ENCODE measurements around the gene OMP. TPM values are rescaled to one million over a fixed set of nuclear protein-coding genes. Genes with fewer than 3 reads are reported as not detected.

Gene OMP
- total and polyA plus RNA-seq, 4 experiments from 2014 or later: 0.79 TPM; not detected in 3

GRCh38 chr11:77081976-77082836 lies 20.4 kb upstream of the OMP start:
- Mint-ChIP-seq H3K27ac (peak overlapping the region; percentile 77 to 95 (median 92)), H3K27me3 (peaks cover 0 to 3% of the 10 kb centered on the region in 2 donors), H3K36me3 (no peaks in the 10 kb centered on the region), H3K4me1 (peaks cover 2 to 15% (median 10%) of the 10 kb centered on the region in 4 donors), H3K4me3 (peak overlapping the region; percentile 57 to 85 (median 76)), H3K9me3 (peaks cover 0 to 7% (median 0%) of the 10 kb centered on the region in 8 donors)
- ChIA-PET POLR2A (ENCODE audit: partially characterized antibody) (interaction anchor here (1.1 to 2.5 kb wide), 7 partner anchors 9 to 34 kb away, joined by 3 to 14 read pairs (median 5); partner anchors contain the start of gene CAPN5), CTCF (ENCODE audit: partially characterized antibody) (interaction anchor here (0.7 to 4.5 kb wide), 8 partner anchors 9 to 163 kb away, joined by 3 to 45 read pairs (median 4); partner anchors contain the start of gene CAPN5)
- Histone ChIP-seq H3K4me3 (ENCODE audit: low read length in 2 of 2) (no peak overlapping the region), H3K36me3 (ENCODE audit: insufficient read depth, low read length) (no peaks in the 10 kb centered on the region), H3K27ac (ENCODE audit: low read depth, low read length) (peak overlapping the region; percentile 24), H3K27me3 (ENCODE audit: insufficient read depth, low read length) (no peaks in the 10 kb centered on the region), H3K9me3 (ENCODE audit: control insufficient read depth in 1 of 2, low read length in 2 of 2) (no peaks in the 10 kb centered on the region), H3K4me1 (ENCODE audit: insufficient read depth, low read length) (peaks cover 18% of the 10 kb centered on the region)
- peak in 1 of 5 donors; percentile 3 for DNase-seq
- intact Hi-C loops (cut with micrococcal nuclease): loop anchor here (2.0 kb wide), 1 partner anchor 15 kb away; the partner anchor contains the start of gene CAPN5

GRCh38 chr11:77082838-77083565 lies 19.6 kb upstream of the OMP start:
- ChIA-PET CTCF (ENCODE audit: partially characterized antibody) (interaction anchor here (0.9 to 4.5 kb wide), 6 partner anchors 8 to 164 kb away, joined by 3 to 45 read pairs (median 4); partner anchors contain the start of gene CAPN5), POLR2A (ENCODE audit: partially characterized antibody) (interaction anchor here (1.1 to 2.5 kb wide), 7 partner anchors 8 to 35 kb away, joined by 3 to 14 read pairs (median 5); partner anchors contain the start of gene CAPN5)
- Mint-ChIP-seq H3K9me3 (peaks cover 0 to 7% (median 0%) of the 10 kb centered on the region in 8 donors), H3K27me3 (peaks cover 0 to 3% of the 10 kb centered on the region in 2 donors), H3K36me3 (no peaks in the 10 kb centered on the region), H3K27ac (peak overlapping the region; percentile 77 to 95 (median 92)), H3K4me3 (peak overlapping the region; percentile 57 to 85 (median 76)), H3K4me1 (peaks cover 2 to 15% (median 10%) of the 10 kb centered on the region in 4 donors)
- DNase-seq: peak; percentile 39 to 58 (median 44)
- H3K4me1 ChIP-seq (ENCODE audit: insufficient read depth, low read length): peaks cover 18% of the 10 kb centered on the region
- H3K27me3 ChIP-seq (ENCODE audit: insufficient read depth, low read length): no peaks in the 10 kb centered on the region
- H3K27ac ChIP-seq (ENCODE audit: low read depth, low read length): peak overlapping the region; percentile 24
- no peak overlapping the region for H3K4me3 ChIP-seq (ENCODE audit: low read length in 2 of 2)
- H3K36me3 ChIP-seq (ENCODE audit: insufficient read depth, low read length): no peaks in the 10 kb centered on the region
- H3K9me3 ChIP-seq (ENCODE audit: control insufficient read depth in 1 of 2, low read length in 2 of 2): no peaks in the 10 kb centered on the region
- intact Hi-C loops (cut with micrococcal nuclease): loop anchor here (2.0 kb wide), 1 partner anchor 16 kb away; the partner anchor contains the start of gene CAPN5

- Histone ChIP-seq H3K27ac (ENCODE audit: low read depth, low read length) (no peak overlapping the region), H3K4me3 (ENCODE audit: low read length in 2 of 2) (no peak overlapping the region), H3K9me3 (ENCODE audit: control insufficient read depth in 1 of 2, low read length in 2 of 2) (no peaks in the 10 kb centered on the region), H3K4me1 (ENCODE audit: insufficient read depth, low read length) (peaks cover 18% of the 10 kb centered on the region), H3K27me3 (ENCODE audit: insufficient read depth, low read length) (no peaks in the 10 kb centered on the region), H3K36me3 (ENCODE audit: insufficient read depth, low read length) (no peaks in the 10 kb centered on the region)
- Mint-ChIP-seq H3K4me1 (peaks cover 2 to 15% (median 10%) of the 10 kb centered on the region in 4 donors), H3K4me3 (peak overlapping the region in 1 of 8 donors; percentile 23), H3K9me3 (peaks cover 0 to 7% (median 0%) of the 10 kb centered on the region in 8 donors), H3K27ac (peak overlapping the region in 1 of 7 donors; percentile 81), H3K36me3 (no peaks in the 10 kb centered on the region), H3K27me3 (peaks cover 0 to 2% of the 10 kb centered on the region in 2 donors)
- CTCF ChIA-PET (ENCODE audit: partially characterized antibody): interaction anchor here (1.0 to 2.2 kb wide), 2 partner anchors 21 to 36 kb away, joined by 4 to 17 read pairs; no protein-coding TSS in a partner anchor
- intact Hi-C loops (cut with micrococcal nuclease): loop anchor here (2.0 kb wide), 1 partner anchor 17 kb away; the partner anchor contains the start of gene CAPN5
- POLR2A ChIA-PET (ENCODE audit: partially characterized antibody): interaction anchor here (1.7 to 2.5 kb wide), 3 partner anchors 8 to 36 kb away, joined by 5 to 14 read pairs (median 6); partner anchors contain the start of gene CAPN5
- DNase-seq: no peak
Observed at GRCh38 chr11:77083566-77084245, 18.9 kb upstream of the OMP start.

GRCh38 chr11:77084581-77085191 lies 18.0 kb upstream of the OMP start:
- Histone ChIP-seq H3K4me1 (ENCODE audit: insufficient read depth, low read length) (peaks cover 18% of the 10 kb centered on the region), H3K4me3 (ENCODE audit: low read length in 2 of 2) (no peak overlapping the region), H3K27ac (ENCODE audit: low read depth, low read length) (no peak overlapping the region), H3K9me3 (ENCODE audit: control insufficient read depth in 1 of 2, low read length in 2 of 2) (no peaks in the 10 kb centered on the region), H3K27me3 (ENCODE audit: insufficient read depth, low read length) (no peaks in the 10 kb centered on the region), H3K36me3 (ENCODE audit: insufficient read depth, low read length) (no peaks in the 10 kb centered on the region)
- H3K4me3 Mint-ChIP-seq: no peak overlapping the region
- DNase-seq: no peak
- no peaks in the 10 kb centered on the region for H3K9me3 Mint-ChIP-seq
- H3K4me1 Mint-ChIP-seq: peaks cover 2 to 15% (median 10%) of the 10 kb centered on the region in 4 donors
- peaks cover 0 to 2% of the 10 kb centered on the region in 2 donors for H3K27me3 Mint-ChIP-seq
- ChIA-PET POLR2A (ENCODE audit: partially characterized antibody) (no interaction called here), CTCF (ENCODE audit: partially characterized antibody) (no interaction called here)
- H3K27ac Mint-ChIP-seq: no peak overlapping the region
- no peaks in the 10 kb centered on the region for H3K36me3 Mint-ChIP-seq
- intact Hi-C loops (cut with micrococcal nuclease): no loop called here

GRCh38 chr11:77085652-77086051 lies 17.0 kb upstream of the OMP start:
- H3K36me3 ChIP-seq (ENCODE audit: insufficient read depth, low read length): no peaks in the 10 kb centered on the region
- no peak overlapping the region for H3K27ac Mint-ChIP-seq
- peaks cover 0 to 2% of the 10 kb centered on the region in 2 donors for H3K27me3 Mint-ChIP-seq
- no peaks in the 10 kb centered on the region for H3K36me3 Mint-ChIP-seq
- DNase-seq: no peak
- H3K27ac ChIP-seq (ENCODE audit: low read depth, low read length): no peak overlapping the region
- no peak overlapping the region for H3K4me3 ChIP-seq (ENCODE audit: low read length in 2 of 2)
- intact Hi-C loops (cut with micrococcal nuclease): no loop called here
- H3K4me3 Mint-ChIP-seq: no peak overlapping the region
- ChIA-PET CTCF (ENCODE audit: partially characterized antibody) (no interaction called here), POLR2A (ENCODE audit: partially characterized antibody) (no interaction called here)
- H3K27me3 ChIP-seq (ENCODE audit: insufficient read depth, low read length): no peaks in the 10 kb centered on the region
- no peaks in the 10 kb centered on the region for H3K9me3 ChIP-seq (ENCODE audit: control insufficient read depth in 1 of 2, low read length in 2 of 2)
- peaks cover 19% of the 10 kb centered on the region for H3K4me1 ChIP-seq (ENCODE audit: insufficient read depth, low read length)
- H3K4me1 Mint-ChIP-seq: peaks cover 2 to 15% (median 10%) of the 10 kb centered on the region in 4 donors
- H3K9me3 Mint-ChIP-seq: peaks cover 0 to 3% (median 0%) of the 10 kb centered on the region in 8 donors
